CD4-positive, alpha-beta T cell treated with Interleukin-2 at 100 ng/mL for 4 hours (primary cell): ENCODE measurements around the gene NOL8.

ENCODE experiments used
- DNase-seq: peaks from one replicate; pipeline ENCODE4 v3.0.0-alpha.2; 2020; ENCODE audit warnings: low spot score

The NOL8 gene

GRCh38 chr9:92263131-92263530, 62.0 kb downstream of the NOL8 start:
- DNase-seq = no peak

GRCh38 chr9:92257327-92257726, 67.8 kb downstream of the NOL8 start:
- DNase-seq = no peak

GRCh38 chr9:92254381-92255337, 70.5 kb downstream of the NOL8 start:
- no peak for DNase-seq

GRCh38 chr9:92253656-92254055, 71.5 kb downstream of the NOL8 start:
- no peak for DNase-seq

- DNase-seq = no peak
Observed at GRCh38 chr9:92247981-92248380, 77.2 kb downstream of the NOL8 start.
